Trophoblast cell (in vitro differentiated cells and primary cell): ENCODE data around the gene CRADD.
"Not testable (repeated sequence)": the region's sequence is repeated elsewhere in the genome, so short reads cannot be mapped to it uniquely, and the experiment has no call there.

Source experiments
- DNase-seq, 2 donors: peaks; one replicate each; pipeline ENCODE4 v3.0.0-alpha.2; 2016
- H2AFZ ChIP-seq: 2 replicates; pipeline ENCODE4 v1.6.1; 2013; ENCODE audit warnings: low read length, moderate library complexity, mild to moderate bottlenecking; ENCODE audit not compliant: insufficient read depth, poor library complexity
- H2AK5ac ChIP-seq: 2 replicates; pipeline ENCODE4 v1.6.1; 2013; ENCODE audit warnings: mild to moderate bottlenecking, low read length
- H2BK120ac ChIP-seq: 2 replicates; pipeline ENCODE4 v1.6.1; 2013; ENCODE audit warnings: low read length, mild to moderate bottlenecking, moderate library complexity; ENCODE audit not compliant: insufficient read depth, poor library complexity
- H2BK12ac ChIP-seq: 2 replicates; pipeline ENCODE4 v1.6.1; 2013; ENCODE audit warnings: mild to moderate bottlenecking, low read length, moderate library complexity
- H2BK5ac ChIP-seq: 2 replicates; pipeline ENCODE4 v1.6.1; 2013; ENCODE audit warnings: low read length, low read depth, moderate library complexity, mild to moderate bottlenecking; ENCODE audit not compliant: poor library complexity
- H3K14ac ChIP-seq: 2 replicates; pipeline ENCODE4 v1.6.1; 2013; ENCODE audit warnings: mild to moderate bottlenecking, low read length
- H3K18ac ChIP-seq: 2 replicates; pipeline ENCODE4 v1.6.1; 2013; ENCODE audit warnings: mild to moderate bottlenecking, low read length
- H3K23ac ChIP-seq: 2 replicates; pipeline ENCODE4 v1.6.1; 2013; ENCODE audit warnings: low read length
- H3K27ac ChIP-seq: 2 replicates; pipeline ENCODE4 v1.5.1; 2013; ENCODE audit warnings: low read depth, mild to moderate bottlenecking, inconsistent platforms, low read length, moderate library complexity
- H3K27me3 ChIP-seq: 2 replicates; pipeline ENCODE4 v1.6.1; 2013; ENCODE audit warnings: inconsistent platforms, mild to moderate bottlenecking, low read length, moderate library complexity; ENCODE audit not compliant: insufficient read depth
- H3K36me3 ChIP-seq, 2 experiments: 1 replicate in 1 of 2; 2 replicates in 1 of 2; pipeline ENCODE4 v1.6.1; 2013; ENCODE audit warnings: low read length in 2 of 2, mild to moderate bottlenecking in 2 of 2, moderate library complexity in 1 of 2; ENCODE audit not compliant: insufficient read depth in 2 of 2, control insufficient read depth in 1 of 2
- H3K4ac ChIP-seq: 2 replicates; pipeline ENCODE4 v1.6.1; 2013; ENCODE audit warnings: low read depth, mild to moderate bottlenecking, low read length, moderate library complexity
- H3K4me1 ChIP-seq, 2 experiments: 1 replicate in 1 of 2; 2 replicates in 1 of 2; pipeline ENCODE4 v1.6.1; 2013; ENCODE audit warnings: low read length in 2 of 2, mild to moderate bottlenecking in 2 of 2, moderate library complexity in 1 of 2; ENCODE audit not compliant: insufficient read depth in 2 of 2, control insufficient read depth in 1 of 2
- H3K4me2 ChIP-seq: 2 replicates; pipeline ENCODE4 v1.6.1; 2013; ENCODE audit warnings: inconsistent platforms, mild to moderate bottlenecking, low read length, moderate library complexity
- H3K4me3 ChIP-seq: 2 replicates; pipeline ENCODE4 v1.5.1; 2013; ENCODE audit warnings: mild to moderate bottlenecking, low read depth, low read length, inconsistent platforms
- H3K79me1 ChIP-seq: one replicate; pipeline ENCODE4 v1.6.1; 2013; ENCODE audit warnings: low read length
- H3K79me2 ChIP-seq: 2 replicates; pipeline ENCODE4 v1.6.1; 2013; ENCODE audit warnings: low read length, mild to moderate bottlenecking; ENCODE audit not compliant: control insufficient read depth, insufficient read depth, poor library complexity
- H3K9ac ChIP-seq: 2 replicates; pipeline ENCODE4 v1.6.1; 2013; ENCODE audit warnings: mild to moderate bottlenecking, low read length
- H3K9me3 ChIP-seq: 2 replicates; pipeline ENCODE4 v1.6.1; 2013; ENCODE audit warnings: low read depth, mild to moderate bottlenecking, control low read depth, inconsistent platforms, low read length; ENCODE audit not compliant: insufficient read depth
- H4K12ac ChIP-seq: 2 replicates; pipeline ENCODE4 v1.6.1; 2013; ENCODE audit warnings: low read depth, mild to moderate bottlenecking, low read length, moderate library complexity
- H4K8ac ChIP-seq: 2 replicates; pipeline ENCODE4 v1.6.1; 2013; ENCODE audit warnings: low read depth, mild to moderate bottlenecking, low read length, moderate library complexity
- H4K91ac ChIP-seq: one replicate; pipeline ENCODE4 v1.6.1; 2013; ENCODE audit warnings: low read depth, mild to moderate bottlenecking, low read length, moderate library complexity
- WGBS: extraction: QIAGEN DNeasy Blood & Tissue Kit; methylation state at CpG from one replicate; pipeline ENCODE4 v1.1.7; 2013; ENCODE audit warnings: missing lambda C conversion rate; ENCODE audit not compliant: insufficient read length, insufficient coverage; ENCODE audit errors: extremely low coverage; 5-methylcytosine and 5-hydroxymethylcytosine counted together

CRADD gene

DNA sequence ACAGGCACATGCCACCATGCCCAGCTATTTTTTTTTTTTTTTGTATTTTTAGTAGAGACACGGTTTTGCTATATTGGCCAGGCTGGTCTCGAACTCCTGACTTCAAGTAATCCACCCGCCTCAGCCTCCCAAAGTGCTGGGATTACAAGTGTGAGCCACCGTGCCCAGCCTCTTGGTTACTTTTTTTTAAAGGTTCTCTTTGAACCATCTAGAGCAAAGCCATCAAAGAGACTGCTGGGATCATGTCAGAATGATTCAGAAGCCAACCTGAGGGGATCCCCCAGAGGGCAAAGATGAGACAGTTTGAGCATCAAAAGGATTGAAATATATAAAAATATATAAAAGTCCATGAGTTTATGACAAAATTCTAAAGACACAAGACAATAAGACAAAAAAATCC lies 103.7 kb downstream of the CRADD start:
- H3K36me3 ChIP-seq, H3K9me3 ChIP-seq, H3K27me3 ChIP-seq, DNase-seq, H3K4me2 ChIP-seq, H2BK120ac ChIP-seq, H3K79me2 ChIP-seq, H2BK5ac ChIP-seq, H3K79me1 ChIP-seq, H3K4ac ChIP-seq, H4K8ac ChIP-seq, H3K23ac ChIP-seq, H4K12ac ChIP-seq, H2AFZ ChIP-seq, H3K14ac ChIP-seq, H3K18ac ChIP-seq, H3K9ac ChIP-seq, H2AK5ac ChIP-seq, H3K4me3 ChIP-seq, H2BK12ac ChIP-seq, H4K91ac ChIP-seq, H3K27ac ChIP-seq: not testable (repeated sequence)
- peaks cover 5 to 10% of the 10 kb centered on the region in 2 experiments for H3K4me1 ChIP-seq
- WGBS: no CpG with 5 or more reads among the region's 4 CpGs

DNA sequence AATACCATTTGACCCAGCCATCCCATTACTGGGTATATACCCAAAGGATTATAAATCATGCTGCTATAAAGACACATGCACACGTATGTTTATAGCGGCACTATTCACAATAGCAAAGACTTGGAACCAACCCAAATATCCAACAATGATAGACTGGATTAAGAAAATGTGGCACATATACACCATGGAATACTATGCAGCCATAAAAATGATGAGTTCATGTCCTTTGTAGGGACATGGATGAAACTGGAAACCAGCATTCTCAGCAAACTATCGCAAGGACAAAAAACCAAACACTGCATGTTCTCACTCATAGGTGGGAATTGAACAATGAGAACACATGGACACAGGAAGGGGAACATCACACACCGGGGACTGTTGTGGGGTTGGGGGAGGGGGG lies 104.8 kb downstream of the CRADD start:
- H3K27me3 ChIP-seq, H3K79me1 ChIP-seq, DNase-seq, H3K79me2 ChIP-seq, H4K8ac ChIP-seq, H3K9me3 ChIP-seq, H3K4me3 ChIP-seq, H2AK5ac ChIP-seq, H3K18ac ChIP-seq, H3K4ac ChIP-seq, H3K27ac ChIP-seq, H3K14ac ChIP-seq, H4K91ac ChIP-seq, H3K36me3 ChIP-seq, H3K9ac ChIP-seq, H2BK12ac ChIP-seq, H3K4me2 ChIP-seq, H2BK5ac ChIP-seq, H2BK120ac ChIP-seq, H2AFZ ChIP-seq, H3K23ac ChIP-seq, H4K12ac ChIP-seq: not testable (repeated sequence)
- no CpG with 5 or more reads among the region's 4 CpGs for WGBS
- H3K4me1 ChIP-seq: peaks cover 4 to 11% of the 10 kb centered on the region in 2 experiments

DNA sequence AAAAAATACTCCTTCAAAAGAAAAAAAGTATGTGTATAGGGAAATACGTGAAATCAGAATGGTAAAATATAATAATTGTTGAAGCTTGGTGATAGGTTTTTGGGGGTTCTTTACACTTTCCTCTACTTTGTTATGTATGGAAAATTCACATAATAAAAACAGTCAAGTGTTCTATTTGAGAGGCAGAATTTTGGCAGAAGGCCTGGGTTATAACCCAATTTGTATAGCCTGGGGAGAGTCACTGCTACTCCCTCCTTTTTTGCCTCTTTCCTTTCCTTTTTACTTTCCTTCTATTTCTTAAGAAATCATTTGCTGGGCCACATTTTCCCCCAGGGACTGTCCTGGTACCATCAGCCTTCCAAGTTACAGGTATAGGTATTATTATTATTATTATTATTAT lies 105.7 kb downstream of the CRADD start:
- H3K9ac ChIP-seq: no peak overlapping the region
- no peak overlapping the region for H3K27ac ChIP-seq
- no peak overlapping the region for H3K14ac ChIP-seq
- H3K79me1 ChIP-seq: peaks cover 3% of the 10 kb centered on the region
- H4K91ac ChIP-seq: no peak overlapping the region
- no peaks in the 10 kb centered on the region for H3K9me3 ChIP-seq
- no peaks in the 10 kb centered on the region for H3K79me2 ChIP-seq
- no peak overlapping the region for H2AK5ac ChIP-seq
- no peak overlapping the region for H4K12ac ChIP-seq
- no peaks in the 10 kb centered on the region for H3K27me3 ChIP-seq
- H3K4me2 ChIP-seq: no peak overlapping the region
- H2BK120ac ChIP-seq: no peak overlapping the region
- H3K4me1 ChIP-seq: peaks cover 3 to 11% of the 10 kb centered on the region in 2 experiments
- H3K36me3 ChIP-seq: no peaks in the 10 kb centered on the region
- H4K8ac ChIP-seq: no peak overlapping the region
- no peak overlapping the region for H2BK12ac ChIP-seq
- no peak overlapping the region for H2AFZ ChIP-seq
- H3K4me3 ChIP-seq: no peak overlapping the region
- H2BK5ac ChIP-seq: no peak overlapping the region
- no peak overlapping the region for H3K23ac ChIP-seq
- no peak overlapping the region for H3K18ac ChIP-seq
- WGBS: 100% methylated on average over 1 of the region's 1 CpG
- no peak overlapping the region for H3K4ac ChIP-seq
- no peak for DNase-seq

DNA sequence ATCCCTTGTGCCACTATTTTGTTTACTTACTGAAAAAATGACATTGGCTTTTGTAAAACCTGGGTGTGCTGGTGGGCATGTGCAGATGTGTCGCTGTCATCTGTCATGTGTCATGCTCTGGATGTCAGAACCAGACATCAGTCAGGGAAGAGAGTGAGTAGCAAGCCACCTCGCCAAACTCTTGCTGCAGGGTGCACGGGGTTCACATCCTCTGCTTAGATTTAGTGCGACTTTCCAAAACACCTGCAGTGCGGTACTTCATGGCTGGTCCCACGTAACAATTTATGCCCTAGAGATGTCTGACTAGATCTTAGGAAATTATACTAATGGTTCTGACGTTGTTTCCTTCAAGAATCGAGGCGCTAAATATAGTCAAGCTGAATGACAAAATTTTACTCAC lies 106.7 kb downstream of the CRADD start:
- no peak overlapping the region for H2BK120ac ChIP-seq
- no peaks in the 10 kb centered on the region for H3K36me3 ChIP-seq
- no peak for DNase-seq
- H3K4me2 ChIP-seq: peak overlapping the region; percentile 16
- H3K27me3 ChIP-seq: no peaks in the 10 kb centered on the region
- no CpG with 5 or more reads among the region's 9 CpGs for WGBS
- H3K23ac ChIP-seq: no peak overlapping the region
- peaks cover 3% of the 10 kb centered on the region for H3K79me1 ChIP-seq
- no peak overlapping the region for H4K91ac ChIP-seq
- peaks cover 3 to 11% of the 10 kb centered on the region in 2 experiments for H3K4me1 ChIP-seq
- H3K4me3 ChIP-seq: no peak overlapping the region
- H3K14ac ChIP-seq: no peak overlapping the region
- H2AFZ ChIP-seq: no peak overlapping the region
- H2BK5ac ChIP-seq: no peak overlapping the region
- no peak overlapping the region for H3K4ac ChIP-seq
- peak overlapping the region; percentile 48 for H3K27ac ChIP-seq
- H4K8ac ChIP-seq: no peak overlapping the region
- no peak overlapping the region for H2BK12ac ChIP-seq
- no peak overlapping the region for H4K12ac ChIP-seq
- H3K9me3 ChIP-seq: no peaks in the 10 kb centered on the region
- H3K79me2 ChIP-seq: no peaks in the 10 kb centered on the region
- no peak overlapping the region for H3K9ac ChIP-seq
- no peak overlapping the region for H3K18ac ChIP-seq
- no peak overlapping the region for H2AK5ac ChIP-seq
